Muscle layer of colon (tissue), 2 donors: ENCODE results near the gene NPY1R.
A peak's percentile ranks its signal among the peaks of the same experiment; 100 is the strongest.

Experiments
- H3K27ac ChIP-seq: one replicate; pipeline ENCODE4 v1.7.0; 2013; ENCODE audit warnings: low read depth, mild to moderate bottlenecking, low read length, moderate library complexity
- H3K27me3 ChIP-seq, 2 donors: one replicate each; pipeline ENCODE4 v1.7.0; 2013; ENCODE audit warnings: low read length in 2 of 2, mild to moderate bottlenecking in 2 of 2; ENCODE audit not compliant: insufficient read depth in 2 of 2, control insufficient read depth in 1 of 2
- H3K36me3 ChIP-seq: one replicate; pipeline ENCODE4 v1.7.0; 2013; ENCODE audit warnings: mild to moderate bottlenecking, low read length; ENCODE audit not compliant: insufficient read depth
- H3K4me1 ChIP-seq: one replicate; pipeline ENCODE4 v1.7.0; 2013; ENCODE audit warnings: mild to moderate bottlenecking, low read length; ENCODE audit not compliant: insufficient read depth
- H3K4me3 ChIP-seq, 2 donors: one replicate each; pipeline ENCODE4 v1.7.0; 2013; ENCODE audit warnings: low read length in 2 of 2, low read depth in 1 of 2, mild to moderate bottlenecking in 1 of 2, moderate library complexity in 1 of 2
- H3K9ac ChIP-seq: one replicate; pipeline ENCODE4 v1.7.0; 2013; ENCODE audit warnings: low read length
- H3K9me3 ChIP-seq: one replicate; pipeline ENCODE4 v1.7.0; 2013; ENCODE audit warnings: mild to moderate bottlenecking, low read length
- donor health status: abdominal sarcoma.
- donor health status: Adenocarcinoma of cecum.

The NPY1R gene

DNA sequence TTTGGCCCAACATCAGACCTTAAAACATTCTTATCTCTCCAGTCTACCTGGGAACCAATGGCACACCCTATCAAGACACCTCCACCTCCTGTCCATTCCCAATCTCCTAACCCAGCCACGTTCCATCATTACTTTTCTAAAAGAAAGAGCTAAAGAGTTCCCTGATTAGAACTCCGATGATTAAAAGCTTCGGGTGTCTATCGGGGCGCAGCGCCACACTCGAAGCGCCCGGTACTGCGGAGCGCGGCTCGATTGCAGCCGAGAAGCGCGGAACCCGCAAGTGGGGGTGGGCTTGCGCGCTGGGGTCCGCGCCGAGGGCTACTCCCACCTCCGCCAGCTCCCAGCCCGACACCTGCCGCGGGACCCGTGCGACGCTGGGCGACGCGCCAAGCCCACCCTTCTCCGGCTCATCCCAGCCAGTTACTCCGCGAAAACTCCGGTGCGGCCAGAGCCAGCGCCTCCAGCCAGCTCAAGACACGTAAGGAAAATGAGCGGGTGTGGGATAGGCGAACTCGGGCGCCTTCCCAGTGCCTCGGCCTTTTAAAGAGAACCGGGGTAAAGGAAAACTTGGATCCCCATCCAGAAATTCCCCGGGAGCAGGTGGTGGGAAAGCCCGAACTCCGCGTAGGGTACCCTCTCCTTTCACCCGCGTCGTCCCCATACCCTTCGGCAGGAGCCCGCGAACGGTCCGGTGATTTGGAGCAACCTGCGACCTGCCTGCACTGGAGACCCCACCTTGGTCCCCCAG, 593 bp downstream of the NPY1R start:
- Histone ChIP-seq H3K4me3 (peak overlapping the region; percentile 24 to 94), H3K36me3 (no peaks in the 10 kb centered on the region), H3K9ac (peak overlapping the region; percentile 14), H3K27ac (no peak overlapping the region), H3K9me3 (no peaks in the 10 kb centered on the region), H3K27me3 (peaks cover 3 to 13% of the 10 kb centered on the region in 2 donors), H3K4me1 (peaks cover 3% of the 10 kb centered on the region)

DNA sequence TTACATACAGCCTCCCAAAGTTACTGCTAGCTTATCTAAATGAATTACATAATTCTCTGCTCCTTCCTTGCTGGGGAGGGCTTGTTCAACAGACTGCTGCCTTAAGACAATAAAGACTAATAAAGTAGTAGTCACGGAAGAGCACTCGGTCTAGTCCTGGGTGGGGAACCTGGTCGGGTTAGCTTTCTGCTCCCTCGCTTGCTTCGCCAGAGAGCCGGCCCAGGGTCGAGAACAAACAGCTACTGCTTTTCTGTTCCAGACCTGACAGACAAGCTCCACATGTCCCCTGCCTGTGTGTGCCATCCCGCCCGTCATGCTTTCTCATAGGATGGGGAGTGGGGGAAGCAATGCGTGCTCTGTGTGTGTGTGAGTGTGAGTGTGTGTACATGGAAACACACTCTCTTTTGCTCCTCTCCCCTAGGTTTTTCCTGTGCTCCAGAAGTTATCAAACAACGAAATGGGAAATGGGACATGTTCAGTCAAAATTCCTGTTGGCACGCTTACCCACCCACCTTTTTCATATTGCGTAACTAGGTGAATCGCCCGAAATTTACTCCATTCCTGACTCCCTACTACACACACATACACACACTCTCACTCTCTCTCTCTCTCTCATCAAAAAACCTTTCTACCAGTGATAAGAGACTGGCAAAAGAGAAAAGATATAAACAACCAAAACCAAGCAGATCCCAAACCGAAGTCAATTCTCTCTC, 1.3 kb downstream of the NPY1R start:
- Histone ChIP-seq H3K9ac (no peak overlapping the region), H3K36me3 (no peaks in the 10 kb centered on the region), H3K9me3 (no peaks in the 10 kb centered on the region), H3K4me3 (peak overlapping the region; percentile 24 to 94), H3K27ac (no peak overlapping the region), H3K27me3 (peaks cover 3 to 13% of the 10 kb centered on the region in 2 donors), H3K4me1 (peaks cover 3% of the 10 kb centered on the region)

DNA sequence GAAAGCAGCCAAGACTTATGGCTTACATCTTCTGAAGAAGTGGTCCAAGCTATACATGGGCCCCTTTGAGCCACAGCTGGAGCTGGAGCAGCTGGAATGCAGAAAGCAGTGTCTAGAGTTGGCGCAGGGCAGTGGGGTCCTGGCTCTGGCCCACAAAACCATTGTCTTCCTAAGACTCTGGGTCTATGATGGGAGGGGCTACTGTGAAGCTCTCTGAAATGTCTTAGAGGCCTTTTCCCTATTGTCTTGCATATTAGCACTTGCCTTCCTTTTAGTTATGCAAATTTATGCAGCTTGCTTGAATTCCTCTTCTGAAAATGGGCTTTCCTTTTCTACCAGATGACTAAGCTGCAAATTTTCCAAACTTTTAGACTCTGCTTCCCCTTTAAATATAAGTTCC, 15.3 kb downstream of the NPY1R start:
- Histone ChIP-seq H3K9me3 (no peaks in the 10 kb centered on the region), H3K36me3 (no peaks in the 10 kb centered on the region), H3K27me3 (no peaks in the 10 kb centered on the region), H3K4me3 (no peak overlapping the region), H3K4me1 (no peaks in the 10 kb centered on the region), H3K9ac (no peak overlapping the region), H3K27ac (no peak overlapping the region)

DNA sequence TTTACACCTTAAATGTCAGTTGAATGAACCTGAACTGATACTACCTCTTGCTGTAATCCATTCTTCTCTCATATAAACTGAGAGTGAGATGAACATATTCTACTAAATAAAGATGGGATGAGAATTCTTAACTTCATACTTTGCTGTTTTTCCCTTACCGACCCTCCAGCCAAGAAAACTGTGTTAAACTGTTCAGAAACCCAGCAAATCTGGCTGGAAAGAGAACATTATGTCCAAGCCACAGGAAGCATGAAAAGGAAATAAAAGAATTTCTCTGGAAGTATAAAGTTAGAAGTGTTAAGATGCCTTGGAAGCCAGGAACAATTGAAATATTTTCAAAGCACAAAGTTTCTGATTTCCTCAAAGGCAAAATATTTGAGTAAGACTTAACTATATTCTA, 22.9 kb downstream of the NPY1R start:
- no peaks in the 10 kb centered on the region for H3K27me3 ChIP-seq
- H3K9ac ChIP-seq = no peak overlapping the region
- H3K4me3 ChIP-seq = no peak overlapping the region
- no peak overlapping the region for H3K27ac ChIP-seq
- H3K9me3 ChIP-seq = no peaks in the 10 kb centered on the region
- H3K4me1 ChIP-seq = no peaks in the 10 kb centered on the region
- H3K36me3 ChIP-seq = no peaks in the 10 kb centered on the region

DNA sequence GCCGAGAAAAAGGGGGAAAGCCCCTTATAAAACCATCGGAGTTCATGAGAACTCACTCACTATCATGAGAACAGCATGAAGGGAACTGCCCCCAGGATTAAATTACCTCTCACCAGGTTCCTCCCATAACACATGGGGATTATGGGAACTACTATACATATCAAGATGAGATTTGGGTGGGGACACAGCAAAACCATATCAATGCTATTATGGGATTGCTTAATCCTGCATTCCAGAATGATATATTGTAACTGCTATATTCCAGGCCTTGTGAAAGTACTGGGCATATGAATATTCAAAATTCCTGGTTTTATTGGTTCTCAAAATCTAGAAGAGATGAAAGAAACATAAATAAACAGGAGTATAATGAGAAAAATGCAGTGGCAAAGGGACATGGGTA, 29.3 kb downstream of the NPY1R start:
- H3K27ac ChIP-seq = no peak overlapping the region
- no peak overlapping the region for H3K9ac ChIP-seq
- H3K4me1 ChIP-seq = no peaks in the 10 kb centered on the region
- H3K9me3 ChIP-seq = no peaks in the 10 kb centered on the region
- no peaks in the 10 kb centered on the region for H3K36me3 ChIP-seq
- no peak overlapping the region for H3K4me3 ChIP-seq
- H3K27me3 ChIP-seq = no peaks in the 10 kb centered on the region

DNA sequence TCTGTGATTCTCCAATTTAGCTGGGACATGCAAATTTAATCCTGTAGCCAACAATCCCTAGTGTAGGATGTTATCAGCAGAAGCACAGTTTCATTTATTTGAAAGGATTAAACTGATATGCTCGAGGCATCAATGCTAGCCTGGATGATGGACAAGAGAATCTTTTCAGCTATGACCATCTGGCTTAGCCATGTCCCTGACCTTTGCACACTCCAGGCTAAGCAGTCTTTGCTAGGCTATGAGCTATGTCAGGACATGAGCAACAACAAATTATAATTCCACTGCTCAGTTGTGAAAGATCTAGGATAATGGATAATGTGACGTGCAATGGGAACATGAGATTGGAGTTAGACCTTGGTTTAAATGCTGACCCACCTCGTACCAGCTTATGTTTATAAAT, 32.0 kb downstream of the NPY1R start:
- Histone ChIP-seq H3K9me3 (no peaks in the 10 kb centered on the region), H3K36me3 (no peaks in the 10 kb centered on the region), H3K4me3 (no peak overlapping the region), H3K9ac (no peak overlapping the region), H3K4me1 (no peaks in the 10 kb centered on the region), H3K27ac (no peak overlapping the region), H3K27me3 (no peaks in the 10 kb centered on the region)

DNA sequence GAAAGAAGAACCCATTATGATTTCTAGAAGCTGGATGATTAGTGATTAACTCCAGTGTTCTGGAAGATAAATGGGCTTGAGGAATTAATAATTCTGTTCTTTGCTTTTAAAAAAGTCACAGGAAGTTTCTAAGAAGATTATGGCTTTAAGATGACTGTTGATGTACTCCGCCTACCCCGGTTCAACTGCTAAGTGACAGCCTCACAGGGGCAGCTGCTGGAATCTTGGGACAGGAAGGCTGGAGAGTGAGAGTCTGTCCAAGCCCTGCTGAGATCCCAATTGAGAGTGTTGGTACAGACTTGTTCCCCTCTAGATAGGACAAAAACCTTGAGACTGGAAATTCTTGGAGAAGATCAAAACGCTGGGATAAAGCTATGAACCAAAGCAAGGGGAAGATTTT, 37.3 kb downstream of the NPY1R start:
- Histone ChIP-seq H3K27ac (no peak overlapping the region), H3K27me3 (no peaks in the 10 kb centered on the region), H3K9ac (no peak overlapping the region), H3K4me3 (no peak overlapping the region), H3K36me3 (no peaks in the 10 kb centered on the region), H3K9me3 (no peaks in the 10 kb centered on the region), H3K4me1 (no peaks in the 10 kb centered on the region)

DNA sequence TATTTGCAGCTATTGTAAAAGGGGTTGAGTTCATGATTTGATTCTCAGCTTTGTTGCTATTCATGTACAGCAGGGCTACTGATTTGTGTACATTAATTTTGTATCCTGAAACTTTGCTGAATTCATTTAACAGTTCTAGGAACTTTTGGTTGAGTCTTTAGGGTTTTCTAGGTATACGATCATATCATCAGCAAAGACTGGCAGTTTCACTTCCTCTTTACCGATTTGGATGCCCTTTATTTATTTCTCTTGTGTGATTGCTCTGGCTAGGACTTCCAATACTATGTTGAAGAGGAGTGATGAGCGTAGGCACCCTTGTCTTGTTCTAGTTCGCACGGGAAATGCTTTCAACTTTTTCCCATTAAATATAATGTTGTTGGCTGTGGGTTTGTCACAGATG, 48.1 kb downstream of the NPY1R start:
- Histone ChIP-seq H3K4me1 (no peaks in the 10 kb centered on the region), H3K27ac (no peak overlapping the region), H3K9ac (no peak overlapping the region), H3K4me3 (no peak overlapping the region), H3K36me3 (no peaks in the 10 kb centered on the region), H3K9me3 (no peaks in the 10 kb centered on the region), H3K27me3 (no peaks in the 10 kb centered on the region)

DNA sequence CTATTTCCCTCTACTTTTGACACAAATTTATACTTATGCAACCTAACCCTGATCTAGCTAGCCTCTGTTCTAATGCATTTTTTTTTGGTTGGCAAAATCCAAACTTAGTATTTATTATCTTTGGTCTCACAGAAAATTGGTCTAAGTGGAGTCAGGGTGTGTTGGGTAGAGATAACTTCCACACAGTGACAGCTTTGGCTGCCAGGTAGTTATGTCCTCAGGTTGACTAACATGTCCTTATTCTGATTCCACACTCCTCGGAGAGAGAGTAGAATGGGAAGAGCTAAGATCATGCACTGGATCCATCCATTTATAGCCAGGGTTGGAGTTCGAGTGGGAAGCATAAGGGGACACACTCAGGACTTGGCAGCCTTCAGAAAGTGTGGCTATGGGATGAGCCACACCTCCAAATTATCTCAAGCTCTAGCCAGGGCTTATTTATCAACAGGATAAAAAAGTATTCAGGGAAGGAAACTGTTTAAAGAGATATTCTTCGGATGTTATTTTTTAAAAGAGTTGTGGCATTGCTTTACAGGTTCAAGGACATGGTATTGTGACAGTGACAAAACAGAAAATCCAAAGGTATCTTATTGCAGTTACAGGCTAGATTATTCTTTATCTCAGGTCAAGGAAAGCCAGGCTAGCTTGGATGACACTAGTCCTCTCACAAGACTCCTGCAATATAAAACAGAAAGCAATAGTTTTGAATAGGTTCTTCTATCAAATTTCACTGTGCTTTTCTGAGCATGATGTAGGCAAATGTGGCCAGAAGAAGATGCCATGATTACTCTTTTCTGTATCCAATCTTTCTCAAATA, 51.5 kb downstream of the NPY1R start:
- Histone ChIP-seq H3K27me3 (no peaks in the 10 kb centered on the region), H3K4me3 (no peak overlapping the region), H3K36me3 (no peaks in the 10 kb centered on the region), H3K9ac (no peak overlapping the region), H3K9me3 (no peaks in the 10 kb centered on the region), H3K4me1 (no peaks in the 10 kb centered on the region), H3K27ac (no peak overlapping the region)

DNA sequence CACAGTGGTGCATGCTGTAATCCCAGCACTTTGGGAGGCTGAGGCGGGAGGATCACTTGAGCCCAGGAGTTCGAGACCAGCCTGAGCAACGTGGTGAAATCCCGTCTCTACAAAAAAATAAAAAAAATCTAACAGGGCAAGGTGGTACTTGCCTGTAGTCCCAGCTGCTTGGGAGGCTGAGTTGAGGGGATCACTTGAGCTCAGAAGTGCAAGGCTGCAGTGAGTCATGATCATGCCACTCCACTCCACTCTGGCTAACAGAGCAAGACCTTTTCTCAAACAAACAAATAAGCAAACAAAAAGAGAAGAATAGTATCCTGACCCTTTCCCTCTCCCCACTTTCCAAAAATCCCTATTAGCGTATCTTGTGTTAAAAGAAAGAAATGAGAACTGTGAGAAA, 52.7 kb downstream of the NPY1R start:
- no peak overlapping the region for H3K27ac ChIP-seq
- H3K36me3 ChIP-seq = no peaks in the 10 kb centered on the region
- no peaks in the 10 kb centered on the region for H3K27me3 ChIP-seq
- H3K9me3 ChIP-seq = no peaks in the 10 kb centered on the region
- no peaks in the 10 kb centered on the region for H3K4me1 ChIP-seq
- H3K4me3 ChIP-seq = no peak overlapping the region
- H3K9ac ChIP-seq = no peak overlapping the region

DNA sequence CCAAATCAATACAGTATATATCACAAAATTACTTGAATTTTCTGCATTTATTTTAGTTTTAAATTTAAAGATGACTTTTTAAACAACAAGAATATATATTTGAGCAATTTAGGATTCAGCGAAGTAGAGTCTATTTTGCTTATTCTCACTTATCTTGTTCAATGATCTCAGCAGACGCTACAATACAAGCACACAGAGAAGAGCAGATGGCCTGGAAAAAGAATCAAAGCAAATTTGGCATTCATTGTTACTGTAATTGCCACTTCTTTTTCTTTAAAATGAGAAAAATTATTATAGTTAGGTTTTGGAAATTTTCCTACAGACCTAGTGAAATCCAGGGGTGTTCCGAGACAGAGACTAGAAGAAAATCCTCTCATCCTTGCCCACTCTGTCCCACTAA, 57.5 kb downstream of the NPY1R start:
- H3K4me1 ChIP-seq = no peaks in the 10 kb centered on the region
- no peak overlapping the region for H3K9ac ChIP-seq
- H3K27ac ChIP-seq = no peak overlapping the region
- H3K36me3 ChIP-seq = no peaks in the 10 kb centered on the region
- no peaks in the 10 kb centered on the region for H3K27me3 ChIP-seq
- H3K4me3 ChIP-seq = no peak overlapping the region
- H3K9me3 ChIP-seq = no peaks in the 10 kb centered on the region
